ENCODE data around the gene CDH12.

The CDH12 gene

GRCh38 chr5:21919414-21920022 lies 933.6 kb downstream of the CDH12 start:
- no peak for DNase-seq

- DNase-seq = no peak
Measured at GRCh38 chr5:21918451-21918850, 934.7 kb downstream of the CDH12 start.

DNA sequence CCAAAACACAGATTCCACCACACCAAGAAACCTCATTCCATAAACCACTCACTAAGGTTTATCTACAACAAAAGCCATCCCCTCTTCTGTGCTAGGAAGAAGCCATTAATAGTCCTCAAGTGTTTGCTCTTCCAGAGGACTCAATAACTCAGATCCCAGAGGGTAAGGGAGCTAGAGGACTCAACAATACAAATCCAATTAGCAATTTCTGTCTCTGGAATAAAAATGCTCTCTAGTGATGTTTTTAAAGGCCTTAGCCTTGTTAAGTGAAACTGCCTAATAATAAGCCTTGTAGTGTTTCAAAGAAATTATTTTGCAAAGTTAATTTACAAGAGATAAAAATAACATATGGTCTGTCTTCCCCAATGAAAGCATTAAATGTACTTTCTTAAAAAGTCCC lies 942.4 kb downstream of the CDH12 start:
- DNase-seq = no peak

DNA sequence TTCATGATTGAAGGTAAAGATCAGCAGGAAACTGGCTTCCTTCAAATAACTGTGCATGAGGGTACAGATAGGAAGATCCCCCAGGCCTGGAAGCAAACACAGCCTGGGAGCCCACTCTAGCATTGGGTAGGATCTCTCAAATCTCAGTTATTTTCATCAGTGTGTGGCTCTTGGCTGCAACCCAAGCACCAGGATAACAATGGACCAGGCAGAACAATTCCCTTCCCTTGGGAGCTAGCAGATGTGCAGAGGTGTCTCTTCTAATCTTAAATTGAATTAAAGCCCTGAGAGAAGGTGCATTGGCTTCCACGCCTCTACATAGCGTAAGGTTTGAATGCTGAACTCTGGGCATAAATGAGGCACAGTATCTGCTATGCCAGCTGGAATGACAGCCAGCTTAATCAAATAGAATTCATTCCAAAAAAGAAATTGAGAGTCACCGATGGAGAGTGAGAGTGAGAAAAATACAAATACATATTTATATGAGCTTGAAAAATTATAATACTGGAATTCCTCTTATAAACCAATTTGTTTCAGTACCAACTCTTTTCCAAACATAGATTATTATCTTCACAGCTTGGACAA lies 957.3 kb downstream of the CDH12 start:
- DNase-seq = no peak

DNA sequence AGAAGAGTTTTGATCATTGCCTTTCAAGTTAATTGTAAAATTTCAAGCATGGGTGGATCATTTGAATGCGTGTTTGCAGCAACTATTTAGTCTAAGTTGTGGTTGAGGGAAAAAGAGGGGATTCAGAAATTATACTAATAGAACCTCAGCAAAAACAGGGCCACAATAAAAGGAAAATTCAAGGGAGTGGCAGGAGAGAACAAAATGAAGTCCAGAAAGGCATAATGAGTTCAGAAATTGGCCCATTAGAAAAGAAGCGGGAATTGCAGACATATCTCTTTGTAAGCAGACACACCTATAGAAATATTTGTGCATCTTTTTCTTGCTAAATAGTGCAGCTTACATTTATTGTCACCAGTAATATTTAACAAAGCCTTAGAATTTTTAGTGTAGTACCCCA lies 960.0 kb downstream of the CDH12 start:
- no peak for DNase-seq

- DNase-seq = no peak
Measured at GRCh38 chr5:21889581-21889980, 963.6 kb downstream of the CDH12 start.

- DNase-seq = no peak
Measured at GRCh38 chr5:21882074-21882745, 970.9 kb downstream of the CDH12 start.

- DNase-seq = no peak
Measured at GRCh38 chr5:21880164-21880563, 973.0 kb downstream of the CDH12 start.

DNA sequence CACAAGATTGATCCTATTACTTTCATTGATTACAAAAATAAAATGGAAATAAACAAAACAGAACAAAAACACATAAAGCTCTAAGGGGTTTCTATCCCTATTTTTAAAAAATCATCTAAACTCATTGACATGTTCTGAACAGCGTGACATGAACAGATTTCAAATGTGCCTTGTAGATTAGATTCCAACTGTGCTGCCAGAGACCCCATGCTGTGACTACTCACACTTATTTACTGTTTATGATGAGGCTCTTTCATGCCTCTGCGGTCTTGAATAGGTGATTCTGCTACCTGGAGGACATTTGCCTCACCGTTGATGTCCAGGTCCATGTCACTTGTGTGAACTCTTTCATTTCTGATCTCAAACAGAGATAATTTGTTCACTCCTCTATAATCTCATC lies 990.2 kb downstream of the CDH12 start:
- no peak for DNase-seq

GRCh38 chr5:21858441-21858840 lies 994.7 kb downstream of the CDH12 start:
- DNase-seq = no peak

- DNase-seq = no peak
Measured at GRCh38 chr5:21856987-21857386, 996.2 kb downstream of the CDH12 start.

DNA sequence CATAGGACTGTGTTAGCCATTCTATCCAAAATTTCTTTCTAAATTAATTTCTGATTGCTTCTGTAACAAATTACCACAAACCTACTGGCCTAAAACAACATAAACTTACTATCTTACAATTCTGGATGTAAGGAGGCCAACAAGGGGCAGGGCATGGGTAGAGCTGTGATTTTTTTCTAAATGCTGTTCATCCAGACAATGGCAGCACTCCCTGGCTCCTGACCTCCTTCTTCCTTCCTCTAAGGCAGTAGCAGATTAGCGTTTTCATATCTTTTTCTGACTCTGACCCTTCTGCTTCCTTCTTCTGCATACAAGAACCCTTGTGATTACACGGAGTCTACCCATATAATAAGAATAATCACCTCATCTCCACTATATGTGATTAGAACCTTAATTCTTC lies 1005.8 kb downstream of the CDH12 start:
- no peak for DNase-seq

DNA sequence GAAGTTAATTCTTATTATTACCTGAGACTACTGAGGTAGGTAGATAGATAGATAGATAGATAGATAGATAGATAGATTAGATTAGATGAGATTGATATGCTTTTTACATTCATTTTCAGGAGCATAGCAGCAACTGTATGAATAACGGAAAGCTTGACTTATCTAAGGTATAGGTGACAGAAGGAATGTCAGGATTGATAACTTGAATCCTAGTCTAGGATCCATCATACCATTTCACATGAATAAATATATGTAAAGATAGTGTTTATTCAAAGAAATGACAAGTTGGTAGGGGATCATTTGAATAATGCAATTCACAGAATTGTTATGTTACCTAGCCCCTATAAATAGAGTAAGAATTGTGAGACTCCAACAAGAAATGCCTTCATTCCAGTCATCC lies 1008.2 kb downstream of the CDH12 start:
- DNase-seq = no peak

- DNase-seq = no peak
Measured at GRCh38 chr5:21834863-21835262, 1018.3 kb downstream of the CDH12 start.

- DNase-seq = no peak
Measured at GRCh38 chr5:21831145-21831787, 1021.9 kb downstream of the CDH12 start.

GRCh38 chr5:21826884-21827283 lies 1026.3 kb downstream of the CDH12 start:
- DNase-seq = no peak

DNA sequence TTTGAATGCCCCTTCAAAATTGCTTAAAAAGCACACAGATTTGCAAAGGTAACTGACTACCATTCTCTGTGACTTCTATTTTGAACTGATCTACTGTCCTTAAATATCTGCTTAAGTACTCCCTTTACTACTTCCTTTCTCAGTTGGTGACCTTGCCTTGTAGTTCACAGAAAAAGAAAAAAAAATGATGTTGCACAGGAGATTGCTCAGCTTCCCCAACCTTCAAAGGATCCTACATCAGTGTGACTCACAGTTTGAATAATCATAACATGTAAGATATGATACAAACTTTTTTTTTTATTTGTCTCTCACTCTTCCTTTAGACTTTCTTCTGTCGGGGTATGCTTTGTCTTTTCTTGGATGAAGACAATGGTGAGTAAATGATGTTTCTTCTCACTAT lies 1029.6 kb downstream of the CDH12 start:
- no peak for DNase-seq

GRCh38 chr5:21823076-21823574 lies 1030.0 kb downstream of the CDH12 start:
- DNase-seq = no peak

- no peak for DNase-seq
Measured at GRCh38 chr5:21820527-21820926, 1032.6 kb downstream of the CDH12 start.

DNA sequence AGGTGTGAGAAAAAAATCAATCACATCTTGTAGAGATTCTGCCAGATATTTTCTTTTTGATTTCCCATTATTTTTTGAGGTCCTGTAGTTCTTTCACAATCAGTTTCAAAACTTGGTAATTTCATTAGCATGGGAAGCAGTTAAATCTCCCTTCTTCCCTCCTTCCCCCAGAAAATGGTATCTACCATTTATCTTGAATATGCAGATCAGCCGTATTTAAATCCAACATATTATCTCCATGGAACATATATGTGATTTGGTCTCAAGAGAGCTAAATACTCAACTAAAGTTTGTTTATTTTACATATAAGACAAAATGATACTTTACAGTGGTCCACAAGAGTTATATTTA lies 1034.8 kb downstream of the CDH12 start:
- no peak for DNase-seq

- DNase-seq = no peak
Measured at GRCh38 chr5:21817668-21818369, 1035.3 kb downstream of the CDH12 start.

- DNase-seq = no peak
Measured at GRCh38 chr5:21810737-21811316, 1042.3 kb downstream of the CDH12 start.

DNA sequence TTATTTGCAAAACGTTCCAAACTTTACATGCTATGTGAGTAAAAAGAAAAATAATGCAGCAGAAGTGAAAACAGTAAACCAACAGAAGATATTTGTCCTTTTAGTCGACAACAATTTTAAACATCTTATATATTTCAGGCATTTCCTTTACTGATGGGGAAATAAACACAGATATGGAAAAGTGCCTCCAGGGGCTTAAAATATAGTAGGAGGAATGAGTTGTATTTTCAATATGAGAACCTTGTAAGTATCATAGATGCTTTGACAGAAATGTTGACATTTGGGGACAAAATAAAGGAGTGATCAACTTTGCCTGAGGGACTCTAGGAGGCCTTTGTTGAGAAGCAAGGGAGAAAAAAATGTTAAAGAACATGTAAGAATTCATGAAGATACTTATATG lies 1043.5 kb downstream of the CDH12 start:
- DNase-seq = no peak

All from stimulated activated CD4-positive, alpha-beta T cell treated with anti-CD3 and anti-CD28 coated beads, Interleukin-1b, Interleukin-23, amount 100 ng/mL, for 48 hours (primary cell).